Nephron progenitor cell (in vitro differentiated cells): ENCODE data around the gene RHBDL3.
A peak's percentile ranks its signal among the peaks of the same experiment; 100 is the strongest.

Source experiments
- DNase-seq: peaks from one replicate; pipeline ENCODE4 v3.0.0; 2021
- H3K27ac Mint-ChIP-seq: 2 replicates; pipeline ENCODE4 v1.8.0; 2021; ENCODE audit warnings: mild to moderate bottlenecking, moderate library complexity, mixed read lengths
- H3K27me3 Mint-ChIP-seq: 2 replicates; pipeline ENCODE4 v1.8.0; 2021; ENCODE audit warnings: mild to moderate bottlenecking, low read depth, mixed read lengths; ENCODE audit not compliant: poor library complexity
- H3K36me3 Mint-ChIP-seq: 2 replicates; pipeline ENCODE4 v1.8.0; 2021; ENCODE audit warnings: low read depth, mixed read lengths
- H3K4me1 Mint-ChIP-seq: 2 replicates; pipeline ENCODE4 v1.8.0; 2021; ENCODE audit warnings: mixed read lengths
- H3K4me3 Mint-ChIP-seq: 2 replicates; pipeline ENCODE4 v1.8.0; 2021; ENCODE audit warnings: mild to moderate bottlenecking, moderate library complexity, mixed read lengths
- H3K9me3 Mint-ChIP-seq: 2 replicates; pipeline ENCODE4 v1.8.0; 2021; ENCODE audit warnings: mild to moderate bottlenecking, moderate library complexity, mixed read lengths
- TF ChIP-seq, protein P1 (sequence below): fragments of 200-600 bp; sonication (generic); IDR thresholded peaks from 2 replicates; pipeline ENCODE4 v1.5.0; 2021; ENCODE audit warnings: antibody characterized with exemption

RHBDL3 gene

DNA sequence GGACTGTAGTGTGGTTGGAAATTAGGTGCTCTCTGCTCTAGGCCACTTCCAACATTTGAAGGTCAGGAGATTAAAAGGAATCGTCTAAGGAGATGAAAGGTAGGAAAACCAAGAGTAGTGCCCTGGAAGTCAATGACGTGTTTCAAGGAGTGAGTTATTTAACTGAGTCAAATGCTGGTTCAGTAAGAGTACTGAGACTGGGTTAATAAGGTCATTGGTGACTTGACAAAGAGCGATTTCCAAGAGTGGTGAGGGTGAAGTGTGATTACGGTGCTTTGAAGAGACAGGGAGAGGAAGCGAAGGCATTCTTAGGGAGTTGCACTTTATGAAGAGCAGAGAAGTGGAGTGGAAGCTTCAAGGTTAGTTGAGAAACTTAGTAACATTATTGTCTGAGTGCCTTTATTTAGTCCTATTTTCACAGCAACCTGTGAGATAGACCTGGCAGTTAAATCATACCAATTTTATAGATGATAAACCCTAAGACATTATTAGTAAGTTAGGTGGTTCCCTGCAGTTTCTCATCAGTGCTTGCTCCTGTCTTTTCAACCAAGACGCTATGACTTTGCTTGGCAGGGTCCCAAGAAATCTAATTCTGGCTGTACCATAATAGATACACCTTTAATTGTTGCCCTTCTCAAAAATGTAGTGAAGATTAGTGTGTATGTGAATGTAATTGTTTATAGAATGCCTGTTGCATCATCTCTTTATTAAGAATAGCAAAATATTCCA lies 90.2 kb downstream of the RHBDL3 start:
- peak overlapping the region; percentile 29 for H3K27ac Mint-ChIP-seq
- H3K4me1 Mint-ChIP-seq = peaks cover 42% of the 10 kb centered on the region
- DNase-seq = no peak
- peak overlapping the region; percentile 2 for H3K4me3 Mint-ChIP-seq
- H3K9me3 Mint-ChIP-seq = no peaks in the 10 kb centered on the region
- TF ChIP-seq, protein P1, sequence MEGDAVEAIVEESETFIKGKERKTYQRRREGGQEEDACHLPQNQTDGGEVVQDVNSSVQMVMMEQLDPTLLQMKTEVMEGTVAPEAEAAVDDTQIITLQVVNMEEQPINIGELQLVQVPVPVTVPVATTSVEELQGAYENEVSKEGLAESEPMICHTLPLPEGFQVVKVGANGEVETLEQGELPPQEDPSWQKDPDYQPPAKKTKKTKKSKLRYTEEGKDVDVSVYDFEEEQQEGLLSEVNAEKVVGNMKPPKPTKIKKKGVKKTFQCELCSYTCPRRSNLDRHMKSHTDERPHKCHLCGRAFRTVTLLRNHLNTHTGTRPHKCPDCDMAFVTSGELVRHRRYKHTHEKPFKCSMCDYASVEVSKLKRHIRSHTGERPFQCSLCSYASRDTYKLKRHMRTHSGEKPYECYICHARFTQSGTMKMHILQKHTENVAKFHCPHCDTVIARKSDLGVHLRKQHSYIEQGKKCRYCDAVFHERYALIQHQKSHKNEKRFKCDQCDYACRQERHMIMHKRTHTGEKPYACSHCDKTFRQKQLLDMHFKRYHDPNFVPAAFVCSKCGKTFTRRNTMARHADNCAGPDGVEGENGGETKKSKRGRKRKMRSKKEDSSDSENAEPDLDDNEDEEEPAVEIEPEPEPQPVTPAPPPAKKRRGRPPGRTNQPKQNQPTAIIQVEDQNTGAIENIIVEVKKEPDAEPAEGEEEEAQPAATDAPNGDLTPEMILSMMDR = no peak
- H3K36me3 Mint-ChIP-seq = peaks cover 75% of the 10 kb centered on the region
- H3K27me3 Mint-ChIP-seq = no peaks in the 10 kb centered on the region

DNA sequence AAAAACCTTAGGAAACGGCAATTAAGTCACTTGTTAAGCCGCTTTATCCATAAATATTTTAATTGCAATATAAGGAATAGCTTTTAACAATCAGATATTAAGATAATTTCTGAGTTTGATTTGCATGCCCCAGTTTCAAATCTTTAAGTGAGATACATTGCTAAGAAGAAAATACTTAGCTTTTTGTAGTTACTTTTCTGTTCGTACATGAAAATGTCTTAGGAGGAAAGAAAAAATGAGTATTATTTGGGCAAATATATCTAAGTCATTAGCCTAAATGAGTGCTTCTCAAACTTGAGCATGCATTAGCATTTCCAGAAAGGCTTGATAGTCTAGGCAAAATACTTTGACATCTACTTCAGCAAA lies 90.7 kb downstream of the RHBDL3 start:
- TF ChIP-seq, protein P1 = no peak
- Mint-ChIP-seq H3K4me1 (peaks cover 40% of the 10 kb centered on the region), H3K36me3 (peaks cover 78% of the 10 kb centered on the region), H3K9me3 (no peaks in the 10 kb centered on the region), H3K27ac (no peak overlapping the region), H3K4me3 (no peak overlapping the region), H3K27me3 (no peaks in the 10 kb centered on the region)
- no peak for DNase-seq

DNA sequence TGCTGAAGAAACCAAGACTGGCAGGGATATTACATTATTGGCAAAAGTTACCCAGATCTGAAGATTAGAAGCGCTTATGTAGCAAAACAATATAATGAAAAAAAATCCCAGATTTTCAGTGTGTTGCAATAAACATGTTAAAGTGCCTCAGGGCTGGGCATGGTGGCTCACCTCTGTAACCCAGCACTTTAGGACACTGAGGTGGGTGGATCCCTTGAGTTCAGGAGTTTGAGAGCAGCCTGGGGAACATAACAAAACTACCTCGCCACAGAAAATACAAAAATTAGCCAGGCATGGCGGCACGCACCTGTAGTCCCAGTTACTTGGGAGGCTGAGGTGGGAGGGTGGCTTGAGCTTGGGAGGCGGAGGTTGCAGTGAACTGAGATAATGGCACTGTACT lies 91.1 kb downstream of the RHBDL3 start:
- TF ChIP-seq, protein P1 = no peak
- Mint-ChIP-seq H3K36me3 (peaks cover 78% of the 10 kb centered on the region), H3K4me3 (no peak overlapping the region), H3K27ac (no peak overlapping the region), H3K27me3 (no peaks in the 10 kb centered on the region), H3K9me3 (no peaks in the 10 kb centered on the region), H3K4me1 (peaks cover 36% of the 10 kb centered on the region)
- DNase-seq = no peak

DNA sequence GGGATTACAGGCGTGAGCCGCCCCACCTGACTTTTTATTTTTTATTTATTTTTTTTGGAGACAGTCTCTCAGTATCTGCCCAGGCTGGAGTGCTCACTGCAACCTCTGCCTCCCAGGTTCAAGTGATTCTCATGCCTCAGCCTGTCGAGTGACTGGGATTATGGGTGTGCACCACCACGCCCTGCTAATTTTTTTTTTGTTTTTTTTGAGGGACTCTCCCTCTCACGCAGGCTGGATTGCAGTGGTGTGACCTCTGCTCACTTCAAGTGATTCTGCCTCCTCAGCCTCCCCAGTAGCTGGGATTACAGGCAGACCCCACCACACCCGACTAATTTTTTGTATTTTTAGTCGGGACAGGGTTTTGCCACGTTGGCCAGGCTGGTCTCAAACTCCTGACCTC lies 92.0 kb downstream of the RHBDL3 start:
- Mint-ChIP-seq H3K9me3 (no peaks in the 10 kb centered on the region), H3K4me1 (peaks cover 27% of the 10 kb centered on the region), H3K4me3 (no peak overlapping the region), H3K36me3 (peaks cover 82% of the 10 kb centered on the region), H3K27me3 (no peaks in the 10 kb centered on the region), H3K27ac (no peak overlapping the region)
- TF ChIP-seq, protein P1 = no peak
- no peak for DNase-seq

DNA sequence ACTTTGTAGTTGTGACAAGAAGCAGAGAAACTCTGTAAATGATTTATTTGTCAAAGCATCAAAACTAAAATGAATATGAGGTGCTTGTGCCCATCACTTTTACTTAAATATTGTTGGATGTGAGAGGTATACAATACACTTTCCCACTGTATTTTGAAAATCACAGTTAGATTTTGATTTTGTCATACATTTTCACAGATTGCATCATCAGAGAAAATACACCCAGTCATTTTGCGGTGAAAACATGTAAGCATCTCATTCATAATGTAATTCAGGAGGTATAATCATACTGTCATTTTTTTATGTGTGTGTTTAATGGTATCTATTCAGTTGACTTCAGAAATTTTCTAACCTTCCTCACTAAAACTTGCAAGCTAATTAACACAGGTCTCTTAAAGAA lies 95.6 kb downstream of the RHBDL3 start:
- TF ChIP-seq, protein P1 = no peak
- Mint-ChIP-seq H3K36me3 (peaks cover 78% of the 10 kb centered on the region), H3K9me3 (no peaks in the 10 kb centered on the region), H3K4me1 (no peaks in the 10 kb centered on the region), H3K27me3 (no peaks in the 10 kb centered on the region), H3K27ac (no peak overlapping the region), H3K4me3 (no peak overlapping the region)
- DNase-seq = no peak

DNA sequence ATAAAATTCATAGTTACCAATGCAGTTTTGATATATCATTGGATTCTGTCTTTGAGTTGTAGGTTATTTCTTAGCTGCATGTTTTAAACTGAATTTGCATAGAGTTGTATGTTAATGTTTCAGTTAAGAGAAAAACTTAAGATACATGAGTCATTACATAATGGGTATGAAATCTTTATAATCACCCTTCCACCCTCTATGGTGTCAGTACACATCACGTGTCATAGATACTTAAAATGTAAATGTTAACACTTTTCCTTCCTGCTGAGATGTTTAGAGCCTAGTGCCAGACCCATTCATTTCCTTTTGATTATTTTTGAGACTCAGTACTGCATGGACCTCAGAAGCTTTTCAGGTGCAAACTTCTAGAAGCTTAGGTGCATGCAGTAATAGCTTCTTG lies 104.8 kb downstream of the RHBDL3 start:
- Mint-ChIP-seq H3K27me3 (no peaks in the 10 kb centered on the region), H3K36me3 (peaks cover 75% of the 10 kb centered on the region), H3K9me3 (no peaks in the 10 kb centered on the region), H3K27ac (no peak overlapping the region), H3K4me3 (no peak overlapping the region), H3K4me1 (no peaks in the 10 kb centered on the region)
- TF ChIP-seq, protein P1 = no peak
- no peak for DNase-seq
